Neural crest cell (in vitro differentiated cells): ENCODE measurements around the gene PNPLA5. TPM values are rescaled to one million over a fixed set of nuclear protein-coding genes. Genes with fewer than 3 reads are reported as not detected.
"Not testable (repeated sequence)": the region's sequence is repeated elsewhere in the genome, so short reads cannot be mapped to it uniquely, and the experiment has no call there.

Experiments
- DNase-seq: peaks from one replicate; pipeline ENCODE4 v3.0.0; 2021; ENCODE audit warnings: low read depth, mixed read lengths, low spot score
- H3K27ac Mint-ChIP-seq: one replicate; pipeline ENCODE4 v1.8.0; 2021; ENCODE audit warnings: mild to moderate bottlenecking, mixed read lengths; ENCODE audit not compliant: unreplicated experiment
- H3K27me3 Mint-ChIP-seq: 2 replicates; pipeline ENCODE4 v1.8.0; 2021; ENCODE audit warnings: low read depth, mild to moderate bottlenecking, mixed read lengths
- H3K36me3 Mint-ChIP-seq: 2 replicates; pipeline ENCODE4 v1.8.0; 2021; ENCODE audit warnings: low read depth, mild to moderate bottlenecking, mixed read lengths
- H3K4me1 Mint-ChIP-seq: 2 replicates; pipeline ENCODE4 v1.8.0; 2021; ENCODE audit warnings: mixed read lengths
- H3K4me3 Mint-ChIP-seq: one replicate; pipeline ENCODE4 v1.8.0; 2021; ENCODE audit warnings: mild to moderate bottlenecking, mixed read lengths
- H3K9me3 Mint-ChIP-seq: 2 replicates; pipeline ENCODE4 v1.8.0; 2021; ENCODE audit warnings: mixed read lengths
- total RNA-seq: library from RNA; stranded (reverse); gene quantifications from 2 replicates; pipeline ENCODE4 v1.2.1, GENCODE V29; 2021
- TF ChIP-seq, protein P1 (sequence below): fragments of 200-600 bp; sonication (generic); conservative IDR thresholded peaks from 2 replicates; pipeline ENCODE4 v1.5.0; 2021; ENCODE audit warnings: antibody characterized with exemption, mild to moderate bottlenecking

The PNPLA5 gene
- total RNA-seq, 1 donor from 2014 or later = not detected

- Mint-ChIP-seq H3K4me1 (peaks cover 6% of the 10 kb centered on the region), H3K9me3 (no peaks in the 10 kb centered on the region), H3K27ac (no peak overlapping the region), H3K36me3 (no peaks in the 10 kb centered on the region), H3K4me3 (no peak overlapping the region), H3K27me3 (peaks cover 34% of the 10 kb centered on the region)
- no peak for DNase-seq
- TF ChIP-seq, protein P1, sequence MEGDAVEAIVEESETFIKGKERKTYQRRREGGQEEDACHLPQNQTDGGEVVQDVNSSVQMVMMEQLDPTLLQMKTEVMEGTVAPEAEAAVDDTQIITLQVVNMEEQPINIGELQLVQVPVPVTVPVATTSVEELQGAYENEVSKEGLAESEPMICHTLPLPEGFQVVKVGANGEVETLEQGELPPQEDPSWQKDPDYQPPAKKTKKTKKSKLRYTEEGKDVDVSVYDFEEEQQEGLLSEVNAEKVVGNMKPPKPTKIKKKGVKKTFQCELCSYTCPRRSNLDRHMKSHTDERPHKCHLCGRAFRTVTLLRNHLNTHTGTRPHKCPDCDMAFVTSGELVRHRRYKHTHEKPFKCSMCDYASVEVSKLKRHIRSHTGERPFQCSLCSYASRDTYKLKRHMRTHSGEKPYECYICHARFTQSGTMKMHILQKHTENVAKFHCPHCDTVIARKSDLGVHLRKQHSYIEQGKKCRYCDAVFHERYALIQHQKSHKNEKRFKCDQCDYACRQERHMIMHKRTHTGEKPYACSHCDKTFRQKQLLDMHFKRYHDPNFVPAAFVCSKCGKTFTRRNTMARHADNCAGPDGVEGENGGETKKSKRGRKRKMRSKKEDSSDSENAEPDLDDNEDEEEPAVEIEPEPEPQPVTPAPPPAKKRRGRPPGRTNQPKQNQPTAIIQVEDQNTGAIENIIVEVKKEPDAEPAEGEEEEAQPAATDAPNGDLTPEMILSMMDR = no peak
These were observed 11.8 kb downstream of the PNPLA5 start for GRCh38 chr22:43879901-43880540.

DNA sequence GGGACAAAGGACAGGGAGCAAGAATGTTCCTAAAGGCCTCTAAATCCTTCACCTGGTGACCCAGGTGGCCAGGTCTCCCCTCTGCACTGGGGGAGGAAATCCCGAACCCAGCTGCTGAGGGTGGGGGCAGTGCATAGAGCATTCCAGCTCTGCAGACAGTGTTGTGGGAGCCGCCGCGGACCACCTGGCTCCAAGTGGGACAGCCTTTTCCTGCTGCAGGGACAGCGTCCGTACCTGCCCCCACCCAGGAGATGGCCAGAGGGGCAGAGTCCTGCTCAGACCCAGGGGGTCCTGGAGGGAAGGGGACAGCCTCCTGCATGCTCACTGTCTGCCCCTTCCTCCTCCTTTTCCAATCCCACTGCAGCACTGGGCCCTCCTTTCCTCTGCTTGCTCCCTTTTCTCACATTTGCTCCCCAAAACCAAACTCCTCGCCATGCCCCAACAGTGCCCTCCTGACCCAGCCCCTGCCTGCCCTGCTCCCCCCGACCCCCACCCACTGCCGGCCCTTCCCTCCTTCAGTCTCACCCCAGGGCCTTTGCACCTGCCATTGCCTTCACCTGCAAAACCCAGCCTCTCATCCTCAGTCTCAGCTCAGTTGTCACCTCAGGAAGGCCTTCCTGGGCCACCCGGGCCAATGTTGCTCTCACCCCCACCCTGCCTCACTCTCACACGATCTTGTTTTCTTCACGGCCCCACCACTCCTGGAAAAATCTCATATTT, 12.8 kb downstream of the PNPLA5 start:
- H3K4me1 Mint-ChIP-seq = peaks cover 6% of the 10 kb centered on the region
- DNase-seq = no peak
- no peak overlapping the region for H3K4me3 Mint-ChIP-seq
- H3K9me3 Mint-ChIP-seq = no peaks in the 10 kb centered on the region
- no peaks in the 10 kb centered on the region for H3K36me3 Mint-ChIP-seq
- TF ChIP-seq, protein P1 = no peak
- H3K27ac Mint-ChIP-seq = no peak overlapping the region
- H3K27me3 Mint-ChIP-seq = peaks cover 37% of the 10 kb centered on the region

DNA sequence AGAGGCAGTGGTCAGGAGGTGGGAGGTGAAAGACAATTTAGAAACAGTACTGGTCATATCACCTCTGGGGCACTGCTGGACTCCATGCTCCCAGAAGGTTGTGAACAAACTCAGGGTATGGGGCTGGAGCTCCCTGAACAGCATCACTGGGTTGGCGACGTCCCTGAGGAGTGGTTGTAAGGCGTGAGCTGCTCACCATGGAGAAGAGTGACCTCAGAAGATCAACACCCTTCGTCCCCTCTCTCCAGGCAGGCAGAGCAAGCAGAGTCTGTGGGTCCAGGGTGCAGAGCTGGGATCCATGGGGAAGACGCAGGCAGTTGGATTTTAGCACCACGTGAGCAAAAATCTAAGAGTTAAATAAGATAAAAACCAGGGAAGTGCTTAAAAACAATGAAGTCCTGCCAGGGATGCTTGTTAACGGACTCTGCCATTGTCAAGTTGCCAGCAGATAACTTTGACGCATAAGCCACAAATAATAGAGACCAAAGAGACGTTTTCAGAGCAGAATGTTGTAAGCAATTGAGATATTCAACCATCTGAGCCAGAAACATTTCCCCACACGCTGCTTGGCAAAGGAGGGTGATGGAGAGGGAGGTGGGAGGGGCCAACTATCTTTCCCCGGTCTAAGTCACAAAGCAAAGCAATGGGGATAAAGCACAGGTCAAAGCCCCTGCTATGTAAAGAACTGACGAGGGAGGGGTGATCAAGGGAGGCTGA, 13.6 kb downstream of the PNPLA5 start:
- Mint-ChIP-seq H3K4me1 (peaks cover 6% of the 10 kb centered on the region), H3K27ac (no peak overlapping the region), H3K36me3 (no peaks in the 10 kb centered on the region), H3K27me3 (peaks cover 43% of the 10 kb centered on the region), H3K4me3 (no peak overlapping the region), H3K9me3 (no peaks in the 10 kb centered on the region)
- DNase-seq = no peak
- TF ChIP-seq, protein P1 = no peak

GRCh38 chr22:43876866-43877509, 14.8 kb downstream of the PNPLA5 start:
- Mint-ChIP-seq H3K4me1 (peaks cover 6% of the 10 kb centered on the region), H3K4me3 (no peak overlapping the region), H3K36me3 (no peaks in the 10 kb centered on the region), H3K27me3 (peaks cover 52% of the 10 kb centered on the region), H3K9me3 (no peaks in the 10 kb centered on the region), H3K27ac (no peak overlapping the region)
- no peak for DNase-seq
- TF ChIP-seq, protein P1 = no peak

DNA sequence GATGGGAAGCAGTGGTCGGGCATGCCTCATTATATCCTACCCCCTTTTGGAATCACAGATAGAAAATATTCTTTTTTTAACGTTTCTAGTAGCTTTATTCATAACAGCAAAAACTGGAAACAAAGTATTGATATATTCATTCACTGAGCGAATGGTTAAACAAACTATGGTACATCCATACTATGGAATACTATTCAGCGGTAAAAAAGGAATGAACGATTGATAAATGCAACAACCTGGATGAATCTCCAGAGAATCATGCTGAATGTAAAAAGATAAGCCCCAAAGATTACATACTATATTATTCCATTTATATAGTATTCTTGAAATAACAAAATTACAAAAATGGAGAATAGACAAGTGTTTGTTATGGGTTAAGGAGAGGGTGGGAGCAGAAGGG, 22.0 kb downstream of the PNPLA5 start:
- Mint-ChIP-seq H3K4me3 (no peak overlapping the region), H3K4me1 (no peaks in the 10 kb centered on the region), H3K36me3 (no peaks in the 10 kb centered on the region), H3K27ac (no peak overlapping the region), H3K9me3 (peaks cover 7% of the 10 kb centered on the region), H3K27me3 (peaks cover 73% of the 10 kb centered on the region)
- TF ChIP-seq, protein P1 = no peak
- DNase-seq = no peak

DNA sequence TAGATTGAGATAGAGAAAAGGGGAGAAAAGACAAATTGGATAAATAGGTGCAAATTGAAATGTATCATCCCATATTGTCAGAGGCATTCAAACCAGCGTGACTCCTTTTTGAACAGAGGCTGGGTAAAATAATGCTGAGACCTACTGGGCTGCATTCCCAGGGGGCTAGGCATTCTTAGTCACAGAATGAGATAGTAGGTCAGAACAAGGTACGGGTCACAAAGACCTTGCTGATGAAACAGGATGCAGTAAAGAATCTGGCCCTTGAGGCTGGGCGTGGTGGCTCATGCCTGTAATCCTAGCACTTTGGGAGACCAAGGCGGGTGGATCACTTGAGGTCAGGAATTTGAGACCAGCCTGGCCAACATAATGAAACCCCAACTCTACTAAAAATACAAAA, 22.8 kb downstream of the PNPLA5 start:
- peaks cover 74% of the 10 kb centered on the region for H3K27me3 Mint-ChIP-seq
- not testable (repeated sequence) for DNase-seq, H3K9me3 Mint-ChIP-seq, H3K36me3 Mint-ChIP-seq, H3K27ac Mint-ChIP-seq, H3K4me3 Mint-ChIP-seq, H3K4me1 Mint-ChIP-seq
